Endothelial cell of umbilical vein (primary cell): ENCODE results near the gene LEAP2. TPM values are rescaled to one million over a fixed set of nuclear protein-coding genes. Genes with fewer than 3 reads are reported as not detected.

Experiments used
- BruUV-seq: library from RNA; stranded (reverse); fragments of 400-500 nt; replicated peaks from 2 replicates; lab custom pipeline; 2021; lab: Mats Ljungman, UMichigan
- CTCF ChIA-PET: fragments of 300-600, 350-600 bp; sonication (Branson Sonifier 250); formaldehyde crosslinking; loops from one replicate; lab custom pipeline; 2021; ENCODE audit warnings: antibody characterized with exemption, inconsistent platforms; lab: Charles Lee
- POLR2A ChIA-PET: fragments of 300-600, 350-600 bp; sonication (Branson Sonifier 250); formaldehyde crosslinking; loops from one replicate; lab custom pipeline; 2021; ENCODE audit warnings: antibody characterized with exemption, inconsistent platforms; lab: Charles Lee
- DNase-seq: peaks from one replicate; pipeline ENCODE4 v3.0.0-alpha.2; 2011; ENCODE audit warnings: low read depth, low spot score
- FAIRE-seq: peaks from 2 replicates; lab custom pipeline; 2011; peaks lifted over from hg19 to GRCh38; lab: Jason Lieb, UNC
- H2AFZ ChIP-seq: 2 replicates; pipeline ENCODE4 v1.6.0; 2012; ENCODE audit warnings: low read depth, low read length, control low read depth, inconsistent platforms
- H3K27ac ChIP-seq: 2 replicates; pipeline ENCODE4 v1.5.1; 2011; ENCODE audit warnings: low read depth, mild to moderate bottlenecking, control low read depth, low read length, moderate library complexity; ENCODE audit not compliant: insufficient read depth
- H3K27me3 ChIP-seq, 2 experiments: 2 replicates each; pipeline versions ENCODE4 v1.6.0 to v1.6.1; 2011; ENCODE audit warnings: low read length in 2 of 2, mixed read lengths in 1 of 2; ENCODE audit not compliant: control insufficient read depth in 2 of 2, insufficient read depth in 2 of 2
- H3K36me3 ChIP-seq, 2 experiments: 2 replicates in 1 of 2; 3 replicates in 1 of 2; pipeline ENCODE4 v1.5.1; 2011; ENCODE audit warnings: low read length in 2 of 2, mild to moderate bottlenecking in 1 of 2, moderate library complexity in 1 of 2; ENCODE audit not compliant: control insufficient read depth in 2 of 2, insufficient read depth in 2 of 2; ENCODE audit errors: extremely low read depth in 1 of 2
- H3K4me1 ChIP-seq: 3 replicates; pipeline ENCODE4 v1.5.1; 2011; ENCODE audit warnings: mild to moderate bottlenecking, low read length; ENCODE audit not compliant: control insufficient read depth, insufficient read depth; ENCODE audit errors: extremely low read depth
- H3K4me2 ChIP-seq: 2 replicates; pipeline ENCODE4 v1.6.1; 2011; ENCODE audit warnings: low read length, control low read depth, mixed read lengths; ENCODE audit not compliant: insufficient read depth
- H3K4me3 ChIP-seq, 3 experiments: fragments of 200-600 bp in 1 of 3; sonication (generic), shearing (Covaris generic) in 1 of 3; replicated peaks in 1 of 3; 2 replicates each; pipeline ENCODE4 v1.5.1; 2011 to 2016; ENCODE audit warnings: control low read depth in 3 of 3, low read length in 3 of 3, mild to moderate bottlenecking in 2 of 3, inconsistent platforms in 1 of 3, low read depth in 1 of 3, moderate library complexity in 1 of 3; ENCODE audit not compliant: insufficient read depth in 1 of 3
- H3K79me2 ChIP-seq: 2 replicates; pipeline ENCODE4 v1.6.0; 2012; ENCODE audit warnings: low read length, inconsistent platforms; ENCODE audit not compliant: control insufficient read depth, insufficient read depth
- H3K9ac ChIP-seq: replicated peaks from 2 replicates; pipeline ENCODE3; 2011; ENCODE audit warnings: low read length, control low read depth; ENCODE audit not compliant: insufficient read depth; ENCODE audit errors: extremely low read depth
- H3K9me1 ChIP-seq: replicated peaks from 3 replicates; pipeline ENCODE4 v1.6.0; 2011; ENCODE audit warnings: mild to moderate bottlenecking, low read length; ENCODE audit not compliant: control insufficient read depth, insufficient read depth; ENCODE audit errors: extremely low read depth
- H3K9me3 ChIP-seq: replicated peaks from 2 replicates; pipeline ENCODE4 v1.5.1; 2012; ENCODE audit warnings: low read length, inconsistent platforms; ENCODE audit not compliant: control insufficient read depth, insufficient read depth
- H4K20me1 ChIP-seq: replicated peaks from 2 replicates; pipeline ENCODE3; 2011; ENCODE audit warnings: mild to moderate bottlenecking, low read length; ENCODE audit not compliant: control insufficient read depth, insufficient read depth; ENCODE audit errors: extremely low read depth
- EZH2 ChIP-seq: IDR thresholded peaks from 2 replicates; pipeline ENCODE4 v1.6.1; 2012; ENCODE audit warnings: borderline replicate concordance, low read depth, mild to moderate bottlenecking, moderate library complexity, low read length, inconsistent platforms; ENCODE audit not compliant: severe bottlenecking
- FOS ChIP-seq: IDR thresholded peaks from 2 replicates; pipeline ENCODE4 v1.6.1; 2011; ENCODE audit warnings: mild to moderate bottlenecking, low read length, moderate library complexity, borderline replicate concordance; ENCODE audit not compliant: insufficient read depth
- GATA2 ChIP-seq: IDR thresholded peaks from 2 replicates; pipeline ENCODE4 v1.7.0; 2011; ENCODE audit warnings: low read depth, mild to moderate bottlenecking, moderate library complexity, mixed read lengths, low read length; ENCODE audit not compliant: insufficient read length, insufficient read depth
- JUN ChIP-seq: IDR thresholded peaks from 2 replicates; pipeline ENCODE4 v1.6.1; 2011; ENCODE audit warnings: borderline replicate concordance, low read depth; ENCODE audit not compliant: insufficient read length, insufficient read depth
- MAX ChIP-seq: IDR thresholded peaks from 2 replicates; pipeline ENCODE4 v1.6.1; 2011; ENCODE audit not compliant: insufficient read depth, insufficient read length
- MYC ChIP-seq: IDR thresholded peaks from one replicate; pipeline ENCODE4 v1.6.1; 2011; ENCODE audit warnings: mild to moderate bottlenecking, low read depth, low read length
- POLR2A ChIP-seq: IDR thresholded peaks from 2 replicates; pipeline ENCODE4 v1.6.1; 2012; ENCODE audit warnings: low read depth, mild to moderate bottlenecking, control low read depth, low read length
- POLR2AphosphoS5 ChIP-seq: IDR thresholded peaks from 2 replicates; pipeline ENCODE4 v1.6.1; 2012; ENCODE audit warnings: low read depth, mild to moderate bottlenecking, control low read depth, low read length, moderate library complexity; ENCODE audit not compliant: insufficient read depth
- dilution Hi-C: fragments of 300-500 bp; cut with MboI; formaldehyde crosslinking; loops from one replicate; pipeline ENCODE4 v1.15.0; 2019; ENCODE audit warnings: low sequenced_read_pairs; ENCODE audit not compliant: extremely low pct_ligation_motif_present
- intact Hi-C: fragments of 100-400 bp; cut with micrococcal nuclease; formaldehyde crosslinking; loops from one replicate; pipeline ENCODE4 v1.10.0; 2022
- polyA plus RNA-seq, 4 experiments: library from polyadenylated mRNA; depleted of rRNA in 3 of 4; stranded (reverse) in 3 of 4; unstranded in 1 of 4; fragments of >200 nt; gene quantifications; 2 replicates each; pipeline versions ENCODE4 v1.2.1 to v1.2.3, GENCODE V29; 2011 to 2012; ENCODE audit warnings: missing spikeins in 1 of 4
- total RNA-seq: library from RNA; stranded (reverse); gene quantifications from 2 replicates; pipeline ENCODE4 v1.2.3, GENCODE V29; 2021
- TF ChIP-seq, protein P1 (sequence below), 2 donors: IDR thresholded peaks; 1 replicate in 1 of 2; 2 replicates in 1 of 2; pipeline ENCODE4 v1.5.1; 2011; ENCODE audit warnings: low read length in 2 of 2, mild to moderate bottlenecking in 2 of 2, moderate library complexity in 2 of 2, control low read depth in 1 of 2, inconsistent platforms in 1 of 2, low read depth in 1 of 2; ENCODE audit not compliant: insufficient read depth in 1 of 2; ENCODE audit errors: extremely low read depth in 1 of 2

LEAP2 gene
- total and polyA plus RNA-seq, 2 donors (not counting 3 experiments of a cell fraction or from before 2014, with no cell fraction given): 0.37 to 0.40 TPM

DNA sequence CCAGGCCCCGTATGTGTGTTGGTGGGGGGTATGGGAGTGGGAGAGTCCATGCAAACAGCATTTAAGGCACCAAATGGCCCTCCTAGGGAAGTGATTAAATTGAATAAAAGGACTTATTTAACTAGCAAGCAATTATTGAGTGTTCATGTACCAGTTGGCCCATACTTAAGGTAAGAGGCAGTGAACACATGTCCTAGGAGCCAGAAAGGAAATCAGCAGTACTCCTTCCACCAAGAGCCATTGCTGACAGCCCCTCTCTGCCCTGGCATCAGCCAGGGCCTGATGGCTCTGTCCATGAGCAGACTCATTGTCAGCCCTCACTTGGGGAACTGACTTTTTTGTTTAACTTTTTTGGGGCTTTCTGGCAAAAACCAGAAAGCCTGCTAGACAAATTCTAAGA lies 32.6 kb upstream of the LEAP2 start:
- dilution Hi-C loops (no loop called here), intact Hi-C loops (loop anchor here (1.0 kb wide), 1 partner anchor 25 kb away; the partner anchor contains the start of genes GDF9 and UQCRQ)
- H3K4me1 ChIP-seq: peaks cover 22% of the 10 kb centered on the region
- peak; percentile 55 for FAIRE-seq
- no peak for DNase-seq
- H3K9ac ChIP-seq: no peak overlapping the region
- no TSS peak for BruUV-seq
- H4K20me1 ChIP-seq: no peaks in the 10 kb centered on the region
- no peaks in the 10 kb centered on the region for H3K79me2 ChIP-seq
- ChIA-PET POLR2A (no interaction called here), CTCF (interaction anchor here (1.1 to 2.2 kb wide), 3 partner anchors 13 to 23 kb away, joined by 3 to 10 read pairs (median 7); no protein-coding TSS in a partner anchor)
- H3K9me1 ChIP-seq: no peaks in the 10 kb centered on the region
- no peak overlapping the region for H3K27ac ChIP-seq
- no peaks in the 10 kb centered on the region for H3K27me3 ChIP-seq
- no peak overlapping the region for H3K4me2 ChIP-seq
- H2AFZ ChIP-seq: peak overlapping the region; percentile 90
- H3K9me3 ChIP-seq: no peaks in the 10 kb centered on the region
- TF ChIP-seq EZH2: no peak
- TF ChIP-seq FOS: no peak
- TF ChIP-seq, protein P1, sequence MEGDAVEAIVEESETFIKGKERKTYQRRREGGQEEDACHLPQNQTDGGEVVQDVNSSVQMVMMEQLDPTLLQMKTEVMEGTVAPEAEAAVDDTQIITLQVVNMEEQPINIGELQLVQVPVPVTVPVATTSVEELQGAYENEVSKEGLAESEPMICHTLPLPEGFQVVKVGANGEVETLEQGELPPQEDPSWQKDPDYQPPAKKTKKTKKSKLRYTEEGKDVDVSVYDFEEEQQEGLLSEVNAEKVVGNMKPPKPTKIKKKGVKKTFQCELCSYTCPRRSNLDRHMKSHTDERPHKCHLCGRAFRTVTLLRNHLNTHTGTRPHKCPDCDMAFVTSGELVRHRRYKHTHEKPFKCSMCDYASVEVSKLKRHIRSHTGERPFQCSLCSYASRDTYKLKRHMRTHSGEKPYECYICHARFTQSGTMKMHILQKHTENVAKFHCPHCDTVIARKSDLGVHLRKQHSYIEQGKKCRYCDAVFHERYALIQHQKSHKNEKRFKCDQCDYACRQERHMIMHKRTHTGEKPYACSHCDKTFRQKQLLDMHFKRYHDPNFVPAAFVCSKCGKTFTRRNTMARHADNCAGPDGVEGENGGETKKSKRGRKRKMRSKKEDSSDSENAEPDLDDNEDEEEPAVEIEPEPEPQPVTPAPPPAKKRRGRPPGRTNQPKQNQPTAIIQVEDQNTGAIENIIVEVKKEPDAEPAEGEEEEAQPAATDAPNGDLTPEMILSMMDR (IDR thresholded peaks at IDR 0.05; ENCODE audit: extremely low read depth in 1 of 2, insufficient read depth in 1 of 2, low read depth in 1 of 2, low read length in 2 of 2): no peak
- TF ChIP-seq MYC: no peak
- no peak for TF ChIP-seq JUN
- no peak for TF ChIP-seq GATA2
- TF ChIP-seq POLR2A: no peak
- no peak for TF ChIP-seq MAX
- no peak for TF ChIP-seq POLR2AphosphoS5
- H3K36me3 ChIP-seq: no peaks in the 10 kb centered on the region
- H3K4me3 ChIP-seq: no peak overlapping the region
